Coronary artery (tissue), 2 donors: ENCODE measurements around the gene PLPPR1.
"Not testable (repeated sequence)": the region's sequence is repeated elsewhere in the genome, so short reads cannot be mapped to it uniquely, and the experiment has no call there.

Experiments used
- DNase-seq: peaks from one replicate; pipeline ENCODE4 v3.0.0-alpha.2; 2017; ENCODE audit warnings: low spot score
- H3K27ac ChIP-seq, 2 donors: fragments of 200-600 bp; sonication (generic); one replicate each; pipeline ENCODE4 v1.5.1; 2016 to 2019
- H3K4me3 ChIP-seq: fragments of 200-600 bp; sonication (generic); 2 replicates; pipeline ENCODE4 v1.5.1; 2016; ENCODE audit warnings: mild to moderate bottlenecking, moderate library complexity
- TF ChIP-seq, protein P1 (sequence below): fragments of 200-600 bp; sonication (generic); IDR thresholded peaks from one replicate; pipeline ENCODE4 v1.5.1; 2019; ENCODE audit warnings: antibody characterized with exemption

The PLPPR1 gene

DNA sequence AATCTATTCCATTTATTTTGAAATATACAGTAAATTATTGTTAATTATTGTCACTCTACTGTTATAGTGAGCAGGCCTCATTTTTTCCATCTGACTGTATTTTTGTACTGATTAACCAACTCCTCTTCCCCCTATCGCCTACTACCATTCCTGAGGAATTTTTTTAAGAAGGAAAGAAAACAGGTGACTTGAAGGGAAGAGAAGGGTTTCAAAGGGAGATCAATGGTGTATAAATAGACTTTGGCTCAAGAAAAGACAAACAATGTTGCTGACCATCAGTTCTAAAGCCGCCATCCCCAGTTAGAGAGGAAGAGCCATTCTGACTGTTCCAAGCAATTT lies 286.6 kb downstream of the PLPPR1 start:
- no peak for DNase-seq
- Histone ChIP-seq H3K4me3 (no peak overlapping the region), H3K27ac (no peak overlapping the region)
- TF ChIP-seq, protein P1, sequence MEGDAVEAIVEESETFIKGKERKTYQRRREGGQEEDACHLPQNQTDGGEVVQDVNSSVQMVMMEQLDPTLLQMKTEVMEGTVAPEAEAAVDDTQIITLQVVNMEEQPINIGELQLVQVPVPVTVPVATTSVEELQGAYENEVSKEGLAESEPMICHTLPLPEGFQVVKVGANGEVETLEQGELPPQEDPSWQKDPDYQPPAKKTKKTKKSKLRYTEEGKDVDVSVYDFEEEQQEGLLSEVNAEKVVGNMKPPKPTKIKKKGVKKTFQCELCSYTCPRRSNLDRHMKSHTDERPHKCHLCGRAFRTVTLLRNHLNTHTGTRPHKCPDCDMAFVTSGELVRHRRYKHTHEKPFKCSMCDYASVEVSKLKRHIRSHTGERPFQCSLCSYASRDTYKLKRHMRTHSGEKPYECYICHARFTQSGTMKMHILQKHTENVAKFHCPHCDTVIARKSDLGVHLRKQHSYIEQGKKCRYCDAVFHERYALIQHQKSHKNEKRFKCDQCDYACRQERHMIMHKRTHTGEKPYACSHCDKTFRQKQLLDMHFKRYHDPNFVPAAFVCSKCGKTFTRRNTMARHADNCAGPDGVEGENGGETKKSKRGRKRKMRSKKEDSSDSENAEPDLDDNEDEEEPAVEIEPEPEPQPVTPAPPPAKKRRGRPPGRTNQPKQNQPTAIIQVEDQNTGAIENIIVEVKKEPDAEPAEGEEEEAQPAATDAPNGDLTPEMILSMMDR: no peak

DNA sequence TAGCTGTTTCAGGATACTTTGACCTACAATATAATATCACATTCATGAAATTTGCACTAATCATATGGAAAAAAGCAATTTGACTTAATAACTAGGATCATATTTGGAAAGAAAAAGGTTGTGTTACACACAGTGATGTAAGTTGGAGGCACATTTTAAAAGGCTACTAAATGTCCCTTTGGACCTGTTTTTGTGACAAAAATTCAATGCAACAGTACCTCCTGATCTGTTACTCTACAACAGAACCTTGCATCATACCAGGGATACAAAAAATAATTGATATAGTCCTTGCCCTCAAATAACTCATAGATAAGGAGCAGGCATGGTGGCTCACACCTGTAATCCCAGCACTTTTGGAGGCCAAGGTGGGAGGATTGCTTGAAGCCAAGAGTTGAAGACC lies 289.2 kb downstream of the PLPPR1 start:
- no peak overlapping the region for H3K4me3 ChIP-seq
- TF ChIP-seq, protein P1: no peak
- no peak overlapping the region for H3K27ac ChIP-seq
- DNase-seq: no peak

DNA sequence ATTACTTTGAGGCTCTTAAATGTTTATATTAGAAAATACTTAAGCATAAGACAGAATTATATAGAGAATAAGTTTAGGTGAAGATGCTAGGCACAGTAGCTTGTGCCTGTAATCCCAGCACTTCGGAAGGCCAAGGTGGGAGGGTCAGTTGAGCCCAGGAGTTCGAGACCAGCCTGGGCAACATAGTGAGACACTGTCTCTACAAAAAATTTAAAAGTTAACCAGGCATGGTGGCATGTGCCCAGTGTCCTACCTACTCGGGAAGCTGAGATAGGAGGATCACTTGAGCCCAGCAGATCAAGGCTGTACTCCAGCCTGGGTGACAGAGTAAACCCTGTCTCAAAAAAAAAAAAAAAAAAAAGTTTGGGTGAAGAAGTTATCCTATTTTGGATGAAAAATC lies 294.6 kb downstream of the PLPPR1 start:
- TF ChIP-seq, protein P1: no peak
- H3K27ac ChIP-seq: no peak overlapping the region
- no peak overlapping the region for H3K4me3 ChIP-seq
- DNase-seq: no peak

DNA sequence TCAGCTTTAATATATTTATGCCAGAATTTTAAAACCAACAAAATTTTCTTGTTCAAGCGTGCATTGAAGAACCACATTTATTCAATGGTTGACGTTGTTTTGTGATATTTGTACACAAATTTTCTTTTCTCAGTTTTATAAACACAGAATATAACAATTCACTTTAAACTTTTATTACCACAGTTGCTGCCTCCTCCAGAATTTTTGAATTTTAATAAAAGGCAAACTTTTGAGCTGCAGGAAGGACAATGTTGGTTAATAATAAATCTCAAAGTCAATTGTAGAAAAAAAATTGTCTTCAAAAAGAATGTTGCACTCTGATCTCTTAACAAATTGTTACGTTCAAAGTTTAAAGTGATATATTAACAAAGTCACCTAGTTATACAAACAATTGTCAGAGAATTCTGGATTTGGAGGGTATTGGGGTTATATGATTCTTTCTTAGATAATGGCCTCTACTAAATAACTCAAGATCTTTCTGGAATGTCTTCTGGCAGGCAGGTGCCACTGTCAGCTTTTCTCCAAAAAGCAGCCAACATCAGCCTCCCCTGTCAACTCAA lies 295.8 kb downstream of the PLPPR1 start:
- H3K27ac ChIP-seq: no peak overlapping the region
- no peak overlapping the region for H3K4me3 ChIP-seq
- TF ChIP-seq, protein P1: no peak
- no peak for DNase-seq

DNA sequence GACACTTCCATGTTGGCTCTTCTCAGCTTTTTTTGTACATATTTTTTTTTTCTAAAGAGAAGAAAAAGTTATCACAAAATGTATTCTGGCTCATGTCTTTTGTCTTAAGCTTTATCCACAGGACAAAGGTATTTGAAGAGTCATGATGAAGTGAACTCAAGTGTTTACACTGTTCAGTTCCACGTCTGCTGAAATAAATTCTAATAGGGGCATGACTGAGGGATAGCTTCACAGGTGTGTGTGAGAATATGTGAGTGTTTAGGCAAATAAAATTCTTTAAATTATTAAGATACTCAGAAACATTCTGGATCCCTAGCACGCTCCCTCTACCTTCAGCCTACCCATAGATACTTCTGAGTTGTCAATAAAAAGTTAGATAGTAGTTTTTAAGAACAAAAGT lies 296.5 kb downstream of the PLPPR1 start:
- DNase-seq: no peak
- TF ChIP-seq, protein P1: no peak
- Histone ChIP-seq H3K27ac (no peak overlapping the region), H3K4me3 (no peak overlapping the region)

DNA sequence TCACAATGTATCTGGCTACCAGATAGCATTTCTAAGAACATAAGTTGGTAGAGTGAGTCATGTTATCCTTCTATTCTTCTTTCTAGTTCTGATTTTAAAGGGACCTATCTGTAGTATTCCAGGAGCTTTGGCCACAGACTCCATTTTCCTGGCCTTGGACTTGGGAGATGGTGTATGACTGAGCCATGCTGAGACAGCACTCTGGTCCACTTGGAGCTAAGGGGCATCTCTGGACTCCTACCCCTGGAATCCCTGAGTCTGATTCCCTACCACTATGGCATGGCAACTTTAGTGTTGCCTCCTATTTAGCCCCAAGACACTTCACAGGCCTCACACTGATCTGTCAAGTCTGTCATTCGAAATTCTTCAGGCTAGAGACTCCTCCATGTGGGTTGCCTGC lies 297.5 kb downstream of the PLPPR1 start:
- no peak for DNase-seq
- Histone ChIP-seq H3K27ac (no peak overlapping the region), H3K4me3 (no peak overlapping the region)
- TF ChIP-seq, protein P1: no peak

DNA sequence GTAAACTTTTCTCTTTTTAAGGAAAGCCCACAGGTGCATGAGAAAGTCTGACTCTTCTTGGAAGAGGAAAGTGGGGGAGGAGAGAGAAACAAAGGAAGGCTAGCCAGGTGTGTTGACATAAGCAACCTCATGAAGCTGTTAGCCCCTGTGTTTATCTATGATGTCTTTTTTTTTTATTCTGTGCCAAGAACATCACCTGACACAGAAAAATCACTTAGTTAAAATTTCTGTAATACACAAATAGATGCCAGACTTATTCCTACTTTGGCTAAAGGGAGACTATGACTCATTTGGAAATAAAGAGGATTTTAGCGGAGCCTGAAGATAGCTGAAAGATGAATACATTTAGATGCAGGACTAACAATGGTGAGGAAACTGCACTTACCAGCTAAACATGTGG lies 298.0 kb downstream of the PLPPR1 start:
- TF ChIP-seq, protein P1: no peak
- Histone ChIP-seq H3K27ac (no peak overlapping the region), H3K4me3 (no peak overlapping the region)
- no peak for DNase-seq

DNA sequence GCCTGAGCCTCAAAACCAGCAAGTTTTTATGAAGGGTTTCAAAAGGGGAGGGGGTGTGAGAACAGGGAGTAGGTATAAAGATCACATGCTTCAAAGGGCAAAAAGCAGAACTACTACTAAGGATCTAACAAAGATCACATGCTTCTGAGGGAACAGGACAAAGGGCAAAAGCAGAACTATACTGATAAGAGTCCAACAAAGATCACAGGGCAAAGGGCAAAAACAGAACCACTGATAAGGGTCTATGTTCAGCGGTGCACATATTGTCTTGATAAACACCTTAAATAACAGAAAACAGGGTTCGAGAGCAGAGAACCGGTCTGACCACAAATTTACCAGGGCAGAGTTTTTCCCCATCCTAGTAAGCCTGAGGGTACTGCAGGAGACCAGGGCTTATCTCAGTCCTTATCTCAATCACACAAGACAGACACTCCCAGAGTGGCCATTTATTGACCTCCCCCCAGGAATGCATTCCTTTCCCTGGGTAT lies 298.9 kb downstream of the PLPPR1 start:
- not testable (repeated sequence) for H3K4me3 ChIP-seq, DNase-seq, H3K27ac ChIP-seq
